Dermis microvascular lymphatic vessel endothelial cell (primary cell): ENCODE data around the gene CD19. TPM values are rescaled to one million over a fixed set of nuclear protein-coding genes. Genes with fewer than 3 reads are reported as not detected.
"Not testable (repeated sequence)": the region's sequence is repeated elsewhere in the genome, so short reads cannot be mapped to it uniquely, and the experiment has no call there.

Source experiments
- DNase-seq, 2 donors: peaks; one replicate each; pipeline versions ENCODE4 v3.0.0 to v3.0.0-alpha.2; 2010; ENCODE audit warnings: low read depth in 2 of 2
- total RNA-seq: library from RNA; depleted of rRNA; stranded (reverse); fragments of >200 nt; gene quantifications from 2 replicates; pipeline ENCODE4 v1.2.1, GENCODE V29; 2014

Gene CD19
- total RNA-seq, 1 donor from 2014 or later: not detected

GRCh38 chr16:28935924-28936783, 4.4 kb downstream of the CD19 start:
- DNase-seq: peak; percentile 42 to 84

GRCh38 chr16:28936784-28937155, 5.0 kb downstream of the CD19 start:
- DNase-seq: no peak

- DNase-seq: no peak
Measured at GRCh38 chr16:28937222-28937876, 5.6 kb downstream of the CD19 start.

GRCh38 chr16:28938721-28939120, 7.0 kb downstream of the CD19 start:
- no peak for DNase-seq

- not testable (repeated sequence) for DNase-seq
Measured at GRCh38 chr16:28939825-28940224, 8.1 kb downstream of the CD19 start.

- DNase-seq: no peak
Measured at GRCh38 chr16:28943281-28943680, 11.5 kb downstream of the CD19 start.

- DNase-seq: no peak
Measured at GRCh38 chr16:28946681-28947080, 14.9 kb downstream of the CD19 start.

GRCh38 chr16:28950648-28951409, 19.1 kb downstream of the CD19 start, which contains the start of gene NFATC2IP:
TSS of gene NFATC2IP (plus strand) at chr16:28950937. CDS start at chr16:28951012, 75 bp downstream.
- DNase-seq: peak; percentile 100

GRCh38 chr16:28951410-28951943, 19.7 kb downstream of the CD19 start:
- no peak for DNase-seq

GRCh38 chr16:28958216-28958615, 26.4 kb downstream of the CD19 start:
- no peak for DNase-seq

- no peak for DNase-seq
Measured at GRCh38 chr16:28958836-28959235, 27.1 kb downstream of the CD19 start.

GRCh38 chr16:28964072-28964471, 32.3 kb downstream of the CD19 start:
- no peak for DNase-seq

GRCh38 chr16:28964496-28964895, 32.7 kb downstream of the CD19 start:
- no peak for DNase-seq

GRCh38 chr16:28967156-28967555, 35.4 kb downstream of the CD19 start:
- DNase-seq: no peak

- DNase-seq: not testable (repeated sequence)
Measured at GRCh38 chr16:28969696-28970095, 37.9 kb downstream of the CD19 start.

- peak; percentile 24 to 73 for DNase-seq
Measured at GRCh38 chr16:28974007-28974436, 42.3 kb downstream of the CD19 start.

GRCh38 chr16:28974437-28975157, 42.8 kb downstream of the CD19 start, which contains the start of gene SPNS1:
TSS of gene SPNS1 (plus strand) at chr16:28974778. CDS start at chr16:28975152, 374 bp downstream.
- peak; percentile 94 to 98 for DNase-seq

GRCh38 chr16:28975158-28975599, 43.4 kb downstream of the CD19 start:
- DNase-seq: peak in 1 of 2 donors; percentile 13

GRCh38 chr16:28977703-28978662, 46.2 kb downstream of the CD19 start:
- DNase-seq: no peak

- DNase-seq: not testable (repeated sequence)
Measured at GRCh38 chr16:28980330-28980729, 48.6 kb downstream of the CD19 start.
